DOHH2 (cell line): ENCODE measurements around the gene B4GALNT1.
"Not testable (repeated sequence)": the region's sequence is repeated elsewhere in the genome, so short reads cannot be mapped to it uniquely, and the experiment has no call there.

Source experiments
- H3F3A ChIP-seq: fragments of 200-600 bp; sonication (generic), shearing (Covaris generic); 2 replicates; pipeline ENCODE4 v1.6.0; 2016; ENCODE audit warnings: antibody characterized with exemption, mild to moderate bottlenecking; ENCODE audit not compliant: control insufficient read depth, insufficient read depth
- H3K27ac ChIP-seq: fragments of 200-600 bp; sonication (generic); 2 replicates; pipeline ENCODE4 v1.5.1; 2014; ENCODE audit warnings: low read depth, mild to moderate bottlenecking, low read length, moderate library complexity
- H3K27me3 ChIP-seq: fragments of 200-600 bp; sonication (generic); 2 replicates; pipeline ENCODE4 v1.6.1; 2014; ENCODE audit warnings: mild to moderate bottlenecking, low read length, mixed read lengths; ENCODE audit not compliant: control insufficient read depth
- H3K36me3 ChIP-seq: fragments of 200-600 bp; sonication (generic); 2 replicates; pipeline ENCODE4 v1.6.1; 2014; ENCODE audit warnings: mild to moderate bottlenecking, low read length, moderate library complexity, mixed read lengths; ENCODE audit not compliant: control insufficient read depth
- H3K4me1 ChIP-seq: fragments of 200-600 bp; sonication (generic); 2 replicates; pipeline ENCODE4 v1.6.1; 2014; ENCODE audit warnings: mild to moderate bottlenecking, low read length, mixed read lengths; ENCODE audit not compliant: control insufficient read depth
- H3K4me2 ChIP-seq: fragments of 200-600 bp; sonication (generic); 2 replicates; pipeline ENCODE4 v1.6.0; 2014; ENCODE audit warnings: mild to moderate bottlenecking, low read length, moderate library complexity
- H3K4me3 ChIP-seq: fragments of 200-600 bp; sonication (generic); 2 replicates; pipeline ENCODE4 v1.5.1; 2014; ENCODE audit warnings: mild to moderate bottlenecking, low read length, mixed read lengths
- H3K79me2 ChIP-seq: fragments of 200-600 bp; sonication (generic); 2 replicates; pipeline ENCODE4 v1.6.1; 2014; ENCODE audit warnings: mild to moderate bottlenecking, low read length, mixed read lengths; ENCODE audit not compliant: control insufficient read depth
- H3K9me2 ChIP-seq: fragments of 200-600 bp; sonication (generic); replicated peaks from 2 replicates; pipeline ENCODE4 v1.6.1; 2014; ENCODE audit warnings: mild to moderate bottlenecking, low read length, mixed read lengths; ENCODE audit not compliant: control insufficient read depth
- H3K9me3 ChIP-seq: fragments of 200-600 bp; sonication (generic); 2 replicates; pipeline ENCODE4 v1.6.1; 2014; ENCODE audit warnings: antibody characterized with exemption, low read length, mixed read lengths; ENCODE audit not compliant: control insufficient read depth, insufficient read depth
- H4K20me1 ChIP-seq: fragments of 200-600 bp; sonication (generic); 2 replicates; pipeline ENCODE4 v1.6.0; 2014; ENCODE audit warnings: low read depth, mild to moderate bottlenecking, antibody characterized with exemption, low read length, moderate library complexity; ENCODE audit not compliant: control insufficient read depth, insufficient read depth
- CTCF ChIP-seq: fragments of 200-600 bp; sonication (generic); IDR thresholded peaks from one replicate; pipeline ENCODE4 v1.5.1; 2014; ENCODE audit warnings: antibody characterized with exemption, mild to moderate bottlenecking, low read depth, low read length; ENCODE audit not compliant: poor library complexity, severe bottlenecking
- EZH2phosphoT487 ChIP-seq: fragments of 200-600 bp; sonication (generic); IDR thresholded peaks from 2 replicates; pipeline ENCODE4 v1.6.1; 2017; ENCODE audit warnings: borderline replicate concordance, mild to moderate bottlenecking, antibody characterized with exemption, low read length, moderate library complexity, mixed read lengths

The B4GALNT1 gene

GRCh38 chr12:57637364-57637763 lies 4.4 kb upstream of the B4GALNT1 start:
- H3K79me2 ChIP-seq = no peaks in the 10 kb centered on the region
- H3K9me2 ChIP-seq = no peaks in the 10 kb centered on the region
- H3F3A ChIP-seq = no peaks in the 10 kb centered on the region
- TF ChIP-seq EZH2phosphoT487 = no peak
- peak; percentile 25 for TF ChIP-seq CTCF
- no peak overlapping the region for H3K27ac ChIP-seq
- H3K4me1 ChIP-seq = peaks cover 11% of the 10 kb centered on the region
- H3K4me3 ChIP-seq = no peak overlapping the region
- H3K9me3 ChIP-seq = no peaks in the 10 kb centered on the region
- no peak overlapping the region for H3K4me2 ChIP-seq
- no peaks in the 10 kb centered on the region for H3K36me3 ChIP-seq
- H3K27me3 ChIP-seq = peaks cover 46% of the 10 kb centered on the region
- H4K20me1 ChIP-seq = no peaks in the 10 kb centered on the region

- H3K79me2 ChIP-seq, H3K36me3 ChIP-seq: not testable (repeated sequence)
Measured at GRCh38 chr12:57636731-57637130, 3.7 kb upstream of the B4GALNT1 start.

GRCh38 chr12:57632073-57632957 lies 686 bp downstream of the B4GALNT1 start:
- H3K27me3 ChIP-seq = peaks cover 69% of the 10 kb centered on the region
- peak overlapping the region; percentile 78 for H3K4me2 ChIP-seq
- H3K9me2 ChIP-seq = no peaks in the 10 kb centered on the region
- peak overlapping the region; percentile 64 for H3K4me3 ChIP-seq
- no peak overlapping the region for H3K27ac ChIP-seq
- H3K4me1 ChIP-seq = peaks cover 13% of the 10 kb centered on the region
- peak; percentile 25; the same call in 1 of the 2 replicates for TF ChIP-seq EZH2phosphoT487
- TF ChIP-seq CTCF = no peak
- H3F3A ChIP-seq = 0 out of 2 replicates have a peak, but pooled peaks cover 2% of the 10 kb centered on the region
- no peaks in the 10 kb centered on the region for H3K9me3 ChIP-seq
- no peaks in the 10 kb centered on the region for H3K79me2 ChIP-seq
- H4K20me1 ChIP-seq = no peaks in the 10 kb centered on the region
- H3K36me3 ChIP-seq = no peaks in the 10 kb centered on the region

More at GRCh38 chr12:57636731-57637130, 3.7 kb upstream of the B4GALNT1 start:
- H3K9me3 ChIP-seq, H4K20me1 ChIP-seq, H3K9me2 ChIP-seq, H3F3A ChIP-seq, H3K4me3 ChIP-seq, H3K27ac ChIP-seq, H3K4me2 ChIP-seq: not testable (repeated sequence)
- Histone ChIP-seq H3K4me1 (peaks cover 13% of the 10 kb centered on the region), H3K27me3 (peaks cover 51% of the 10 kb centered on the region)

GRCh38 chr12:57631566-57632072 lies 1.4 kb downstream of the B4GALNT1 start:
- Histone ChIP-seq H3K36me3 (no peaks in the 10 kb centered on the region), H3K4me2 (no peak overlapping the region), H3K9me3 (no peaks in the 10 kb centered on the region), H3K27me3 (peaks cover 74% of the 10 kb centered on the region), H3F3A (0 out of 2 replicates have a peak, but pooled peaks cover 2% of the 10 kb centered on the region), H3K4me1 (peaks cover 13% of the 10 kb centered on the region), H3K79me2 (no peaks in the 10 kb centered on the region), H3K9me2 (no peaks in the 10 kb centered on the region), H3K4me3 (no peak overlapping the region), H4K20me1 (no peaks in the 10 kb centered on the region), H3K27ac (no peak overlapping the region)
- TF ChIP-seq EZH2phosphoT487 (no peak), CTCF (no peak)
